Posterior vena cava (tissue), 2 donors: ENCODE measurements around the gene CES2. TPM values are rescaled to one million over a fixed set of nuclear protein-coding genes. Genes with fewer than 3 reads are reported as not detected.
"Not testable (repeated sequence)": the region's sequence is repeated elsewhere in the genome, so short reads cannot be mapped to it uniquely, and the experiment has no call there.

ENCODE experiments used
- DNase-seq: peaks from one replicate; pipeline ENCODE4 v3.0.0-alpha.2; 2020; ENCODE audit warnings: low spot score
- intact Hi-C, 2 donors: fragments of 100-400 bp; cut with DNase I; formaldehyde crosslinking; loops; one replicate each; pipeline versions ENCODE4 v1.14.1 to v1.14.2; 2022 to 2023
- total RNA-seq, 2 donors: library from RNA; stranded (reverse); fragmentation: NEBNext Ultra II Directional; extraction: Animal tissue kit (Norgen Biotek cat#: 25700); gene quantifications; one replicate each; pipeline ENCODE4 v1.2.1, GENCODE V29; 2021
- donor health status: DM: yes; HTN: yes; CAD: no.
- donor health status: DM: yes; HTN: yes; CAD: no.

CES2 gene
- total RNA-seq, 2 donors from 2014 or later = 26.7 to 31.3 TPM

GRCh38 chr16:66926961-66927436 lies 8.3 kb upstream of the CES2 start:
- intact Hi-C loops = loop anchor here in 1 of 2 donors (5.0 kb wide), 1 partner anchor 35 kb away; no protein-coding TSS in a partner anchor
- no peak for DNase-seq

DNA sequence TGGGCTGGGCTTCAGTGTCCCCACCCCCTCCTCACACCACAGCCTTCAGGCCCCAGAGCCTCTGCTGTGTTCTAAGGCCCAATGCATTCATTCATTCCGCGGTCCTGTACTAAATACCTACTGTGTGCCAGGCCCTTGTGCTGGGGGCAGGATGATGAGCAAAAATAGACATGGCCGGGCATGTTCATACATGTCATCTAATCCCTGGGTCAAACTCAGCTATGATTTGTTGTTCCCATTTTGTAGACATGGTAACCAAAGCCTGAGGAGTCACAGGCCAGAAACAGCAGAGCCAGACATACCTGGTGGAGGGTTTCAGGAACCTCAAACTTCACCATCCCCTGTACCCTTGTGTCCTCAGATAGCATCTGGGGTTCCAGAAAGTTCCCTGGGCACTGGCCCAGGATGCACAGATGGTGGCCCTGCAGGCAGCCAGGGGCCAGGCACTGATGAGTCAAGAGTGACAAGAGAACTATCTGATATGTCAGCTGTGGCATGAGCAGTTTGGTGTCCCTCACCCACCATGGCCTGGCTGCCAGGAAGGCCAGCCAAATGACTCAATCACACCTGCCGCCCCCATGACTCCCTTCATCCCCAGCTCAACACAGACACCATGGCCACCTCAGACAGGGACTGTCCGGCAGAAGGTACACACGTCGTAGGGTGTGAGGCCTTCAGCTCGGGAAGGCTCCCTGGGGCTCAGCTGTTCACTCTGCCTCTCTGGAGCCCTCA lies 7.2 kb upstream of the CES2 start:
- intact Hi-C loops = loop anchor here in 1 of 2 donors (5.0 kb wide), 1 partner anchor 36 kb away; no protein-coding TSS in a partner anchor
- DNase-seq = no peak

GRCh38 chr16:66928702-66929388 lies 6.5 kb upstream of the CES2 start:
- intact Hi-C loops = loop anchor here in 1 of 2 donors (5.0 kb wide), 1 partner anchor 37 kb away; no protein-coding TSS in a partner anchor
- DNase-seq = no peak

GRCh38 chr16:66930189-66930588 lies 5.1 kb upstream of the CES2 start:
- no peak for DNase-seq
- intact Hi-C loops = loop anchor here in 1 of 2 donors (5.0 kb wide), 1 partner anchor 33 kb away; no protein-coding TSS in a partner anchor

DNA sequence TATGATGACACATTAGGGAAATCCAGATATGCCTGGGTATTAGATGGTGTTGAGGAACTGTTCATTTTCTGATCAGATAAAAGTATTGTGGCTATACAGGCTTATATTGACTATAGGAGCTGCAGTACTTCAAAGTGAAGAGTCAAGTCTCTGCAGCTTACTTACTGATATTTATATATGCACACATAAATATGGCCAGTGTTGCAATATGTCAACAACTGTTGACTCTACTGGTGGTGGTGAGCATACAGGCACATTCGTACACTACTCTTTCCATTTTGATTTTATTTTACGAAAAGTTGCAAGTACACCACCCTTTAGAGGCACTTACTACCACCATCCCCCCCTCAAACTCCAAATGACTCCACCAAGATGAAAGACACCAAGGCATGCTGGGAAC lies 3.7 kb upstream of the CES2 start:
- DNase-seq = no peak
- intact Hi-C loops = loop anchor here in 1 of 2 donors (5.0 kb wide), 1 partner anchor 34 kb away; no protein-coding TSS in a partner anchor

DNA sequence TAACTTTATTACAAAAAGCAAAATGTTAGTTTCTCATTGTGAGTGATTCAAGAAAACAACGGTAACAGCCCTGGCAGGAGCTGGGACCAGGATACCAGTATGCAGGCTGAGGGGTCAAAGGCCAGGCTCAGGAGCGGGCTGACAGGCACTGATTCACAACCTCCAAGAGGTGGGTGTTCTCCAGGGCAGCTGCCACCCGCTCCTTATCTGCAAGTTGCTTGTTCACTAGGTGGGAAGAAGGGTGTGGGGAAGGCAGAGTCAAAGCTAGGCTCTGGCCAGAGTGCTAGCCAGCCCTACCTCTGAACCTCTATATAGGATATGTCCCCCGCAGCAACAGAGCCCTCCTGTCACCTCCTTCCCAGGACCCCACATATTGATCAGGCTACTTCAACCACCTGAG lies 3.2 kb upstream of the CES2 start:
- intact Hi-C loops = loop anchor here in 1 of 2 donors (5.0 kb wide), 1 partner anchor 35 kb away; no protein-coding TSS in a partner anchor
- DNase-seq = no peak

GRCh38 chr16:66933776-66934137 lies 1.6 kb upstream of the CES2 start:
- no peak for DNase-seq
- intact Hi-C loops = loop anchor here in 1 of 2 donors (5.0 kb wide), 1 partner anchor 36 kb away; no protein-coding TSS in a partner anchor

DNA sequence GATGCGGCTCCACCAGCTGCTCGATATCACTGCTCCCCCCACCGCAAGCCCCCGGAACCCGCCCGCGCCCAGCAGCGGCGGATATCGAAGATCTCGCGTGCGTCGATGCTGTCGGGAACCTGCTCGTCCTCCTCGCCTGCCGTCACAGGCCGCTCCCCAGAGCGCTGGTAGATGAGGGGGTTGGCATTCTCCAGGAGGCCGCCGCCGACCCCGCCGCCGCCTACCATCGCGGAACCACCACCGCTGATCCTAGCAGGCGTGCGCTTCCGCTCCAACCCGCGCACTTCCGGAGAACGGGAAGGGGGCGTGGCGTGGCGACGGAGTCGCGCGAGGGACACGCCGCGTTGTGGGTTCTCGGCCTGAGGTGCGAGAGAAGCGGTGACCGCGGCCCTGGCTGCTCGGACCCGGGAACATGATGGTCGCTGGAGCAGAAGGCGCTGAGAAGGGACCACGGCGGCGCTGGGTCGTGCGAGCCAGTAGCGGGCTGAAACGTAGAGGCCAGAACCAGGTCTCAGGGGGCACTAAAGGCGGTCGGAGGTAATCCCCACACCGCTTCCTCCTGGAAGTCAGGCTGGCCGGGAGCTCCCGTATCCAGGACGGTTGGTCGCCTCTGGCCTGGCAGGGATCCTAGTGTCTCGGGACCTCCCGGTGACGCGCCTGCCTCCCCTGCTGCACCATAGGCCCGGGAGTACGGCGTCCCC lies 1.0 kb upstream of the CES2 start, which contains the start of gene CIAO2B:
TSS of gene CIAO2B (minus strand) at position 265 of the 701 bp plus-strand sequence. CDS start at position 227, 38 bp downstream.
- intact Hi-C loops = loop anchor here in 1 of 2 donors (5.0 kb wide), 1 partner anchor 37 kb away; no protein-coding TSS in a partner anchor
- peak; percentile 97 for DNase-seq

DNA sequence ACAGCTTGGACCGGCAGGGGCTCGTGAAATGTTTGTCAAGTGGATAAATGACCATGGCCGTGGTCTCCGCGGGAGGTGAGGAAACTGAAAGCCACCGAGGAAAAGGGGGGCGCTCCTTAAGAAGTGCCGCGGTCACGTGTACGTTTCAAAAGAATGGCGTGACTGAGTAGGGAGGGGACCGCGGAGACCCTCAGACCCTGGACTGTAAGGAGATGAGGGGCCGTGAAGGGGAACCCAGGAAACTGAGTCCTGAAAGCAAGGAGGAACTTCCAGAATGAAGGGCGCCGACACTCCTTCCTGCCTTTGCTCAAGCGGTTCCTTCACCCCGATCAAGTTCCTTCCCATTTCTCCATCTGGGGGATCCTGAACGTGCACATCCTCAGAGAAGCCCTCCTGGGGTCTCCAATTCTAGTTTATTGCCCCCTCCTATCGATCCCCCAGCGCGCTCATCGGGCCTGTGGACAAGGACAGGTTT lies 440 bp upstream of the CES2 start:
- intact Hi-C loops = loop anchor here in 1 of 2 donors (5.0 kb wide), 1 partner anchor 38 kb away; no protein-coding TSS in a partner anchor
- DNase-seq = not testable (repeated sequence)

DNA sequence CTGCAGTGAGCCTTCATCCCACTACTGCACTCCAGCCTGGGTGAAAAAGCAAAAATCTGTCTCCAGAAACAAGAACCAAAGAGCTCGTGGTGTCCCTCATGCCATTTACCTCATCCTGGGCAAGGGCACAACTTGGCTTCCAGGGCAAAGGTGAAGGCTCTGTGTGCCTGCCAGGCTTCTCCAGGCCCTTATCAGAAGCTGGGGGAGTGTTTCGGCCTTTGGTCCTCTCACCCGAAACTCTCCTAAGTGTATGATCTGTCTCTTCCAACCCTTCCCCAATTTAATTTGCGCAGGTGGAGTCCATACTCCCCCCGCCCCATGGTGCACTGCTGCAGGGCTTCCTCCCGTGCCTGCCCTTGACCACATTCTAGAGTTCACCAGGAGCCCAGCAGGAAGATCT lies 1.1 kb downstream of the CES2 start:
- intact Hi-C loops = no loop called here
- no peak for DNase-seq

GRCh38 chr16:66936889-66937554 lies 1.7 kb downstream of the CES2 start:
- intact Hi-C loops = no loop called here
- DNase-seq = no peak

GRCh38 chr16:66937725-66938337 lies 2.5 kb downstream of the CES2 start:
- intact Hi-C loops = no loop called here
- DNase-seq = no peak

GRCh38 chr16:66939366-66939765 lies 4.0 kb downstream of the CES2 start:
- no peak for DNase-seq
- intact Hi-C loops = no loop called here

DNA sequence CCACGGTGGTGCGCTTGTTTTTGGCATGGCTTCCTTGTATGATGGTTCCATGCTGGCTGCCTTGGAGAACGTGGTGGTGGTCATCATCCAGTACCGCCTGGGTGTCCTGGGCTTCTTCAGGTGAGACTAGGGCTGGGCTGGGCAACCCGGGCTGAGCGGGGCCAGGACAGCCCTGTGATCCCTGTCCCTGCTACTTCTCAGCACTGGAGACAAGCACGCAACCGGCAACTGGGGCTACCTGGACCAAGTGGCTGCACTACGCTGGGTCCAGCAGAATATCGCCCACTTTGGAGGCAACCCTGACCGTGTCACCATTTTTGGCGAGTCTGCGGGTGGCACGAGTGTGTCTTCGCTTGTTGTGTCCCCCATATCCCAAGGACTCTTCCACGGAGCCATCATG lies 4.9 kb downstream of the CES2 start:
- intact Hi-C loops = no loop called here
- DNase-seq = no peak

GRCh38 chr16:66942981-66943380 lies 7.7 kb downstream of the CES2 start:
- intact Hi-C loops = no loop called here
- no peak for DNase-seq

GRCh38 chr16:66943426-66944053 lies 8.2 kb downstream of the CES2 start:
- intact Hi-C loops = no loop called here
- no peak for DNase-seq

DNA sequence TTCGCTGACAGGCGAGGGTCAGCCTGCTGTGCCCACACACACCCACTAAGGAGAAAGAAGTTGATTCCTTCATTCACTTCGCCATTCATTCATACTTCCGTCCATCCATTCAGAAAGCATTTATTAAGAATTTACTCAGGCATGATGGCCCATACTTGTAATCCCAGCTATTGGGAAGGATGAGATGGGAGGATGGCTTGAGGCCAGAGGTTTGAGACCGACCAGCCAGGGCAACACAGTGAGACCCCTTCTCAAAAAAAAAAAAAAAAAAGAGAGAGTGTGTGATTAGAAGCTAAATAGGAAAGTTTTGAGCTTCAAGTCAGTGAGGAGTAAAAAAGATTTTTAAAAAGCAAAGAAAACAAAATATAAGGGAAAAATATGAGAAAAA lies 8.7 kb downstream of the CES2 start:
- DNase-seq = no peak

DNA sequence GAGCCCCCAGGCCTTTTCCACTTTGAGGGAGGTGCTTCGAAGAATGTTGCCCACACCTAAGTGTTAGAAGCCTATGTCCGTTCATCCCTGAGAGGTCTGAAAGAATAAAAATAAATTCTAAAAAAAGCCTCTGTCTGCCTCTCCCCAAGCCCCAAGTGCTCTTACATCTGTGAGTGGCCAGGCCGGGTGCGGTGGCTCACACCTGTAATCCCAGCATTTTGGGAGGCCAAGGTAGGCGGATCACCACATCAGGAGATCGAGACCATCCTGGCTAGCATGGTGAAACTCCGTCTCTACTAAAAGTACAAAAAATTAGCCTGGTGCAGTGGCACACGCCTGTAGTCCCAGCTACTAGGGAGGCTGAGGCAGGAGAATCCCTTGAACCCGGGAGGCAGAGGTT lies 9.7 kb downstream of the CES2 start:
- DNase-seq, intact Hi-C loops: not testable (repeated sequence)

More for the DNA sequence above, 8.7 kb downstream of the CES2 start:
- intact Hi-C loops = no loop called here
